Natural killer cell treated with Interleukin-12 subunit alpha and Interleukin-12 subunit beta and Interleukin-15 and Interleukin-18, amount 100 ng/mL, for 72 hours (primary cell): Measurements from ENCODE around the gene BLOC1S6. TPM values are rescaled to one million over a fixed set of nuclear protein-coding genes. Genes with fewer than 3 reads are reported as not detected.

Source experiments
- ATAC-seq, 2 donors: fragments of 150-1000 bp; cut with Tn5 transposase in 1 of 2; sonication (Bioruptor Pico), chemical (Tn5 transposase) in 1 of 2; 2 replicates each; pipeline ENCODE4 v1.10.0; 2021
- DNase-seq: peaks from one replicate; pipeline ENCODE4 v3.0.0; 2022; ENCODE audit warnings: low spot score
- H3K27ac Mint-ChIP-seq, 2 donors: 1 replicate in 1 of 2; 2 replicates in 1 of 2; pipeline ENCODE4 v1.8.0; 2022; ENCODE audit warnings: mixed read lengths in 2 of 2, mild to moderate bottlenecking in 1 of 2, moderate library complexity in 1 of 2
- H3K27me3 Mint-ChIP-seq, 2 donors: 1 replicate in 1 of 2; 2 replicates in 1 of 2; pipeline ENCODE4 v1.8.0; 2022; ENCODE audit warnings: mixed read lengths in 2 of 2
- H3K36me3 Mint-ChIP-seq: one replicate; pipeline ENCODE4 v1.8.0; 2022; ENCODE audit warnings: mixed read lengths
- H3K4me1 Mint-ChIP-seq, 2 donors: 1 replicate in 1 of 2; 2 replicates in 1 of 2; pipeline ENCODE4 v1.8.0; 2022; ENCODE audit warnings: low read depth in 2 of 2, mixed read lengths in 2 of 2, mild to moderate bottlenecking in 1 of 2
- H3K4me3 Mint-ChIP-seq: one replicate; pipeline ENCODE4 v1.8.0; 2022; ENCODE audit warnings: mixed read lengths
- H3K9me3 Mint-ChIP-seq: 2 replicates; pipeline ENCODE4 v1.8.0; 2022; ENCODE audit warnings: mixed read lengths
- total RNA-seq, 2 donors: library from RNA; stranded (reverse); gene quantifications; one replicate each; pipeline ENCODE4 v1.2.3, GENCODE V29; 2022

BLOC1S6 gene
- total RNA-seq, 2 donors from 2014 or later: 45.6 to 50.5 TPM

DNA sequence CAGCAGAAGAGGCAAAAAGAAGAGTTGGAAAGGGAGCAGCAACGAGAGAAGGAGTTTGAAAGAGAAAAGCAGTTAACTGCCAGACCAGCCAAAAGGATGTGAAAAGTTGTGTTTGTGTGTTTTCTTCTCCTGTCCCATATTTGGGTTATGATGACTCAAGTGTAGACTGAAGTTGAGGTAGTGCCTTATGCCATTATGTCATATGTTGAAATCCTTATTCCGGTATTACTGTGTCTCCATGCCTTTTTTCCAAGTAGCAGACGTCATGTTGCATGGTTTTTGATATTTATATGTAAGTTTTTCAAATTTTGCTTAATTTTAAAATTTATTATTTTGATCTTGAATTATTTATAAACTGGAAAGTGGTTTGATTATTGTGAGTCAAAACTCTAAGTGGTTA lies 19.2 kb downstream of the BLOC1S6 start:
- no peak for DNase-seq
- ATAC-seq: no peak
- H3K27ac Mint-ChIP-seq: no peak overlapping the region
- H3K36me3 Mint-ChIP-seq: peaks cover 10% of the 10 kb centered on the region
- H3K9me3 Mint-ChIP-seq: no peaks in the 10 kb centered on the region
- no peaks in the 10 kb centered on the region for H3K27me3 Mint-ChIP-seq
- H3K4me1 Mint-ChIP-seq: peaks cover 5 to 9% of the 10 kb centered on the region in 2 donors
- no peak overlapping the region for H3K4me3 Mint-ChIP-seq

DNA sequence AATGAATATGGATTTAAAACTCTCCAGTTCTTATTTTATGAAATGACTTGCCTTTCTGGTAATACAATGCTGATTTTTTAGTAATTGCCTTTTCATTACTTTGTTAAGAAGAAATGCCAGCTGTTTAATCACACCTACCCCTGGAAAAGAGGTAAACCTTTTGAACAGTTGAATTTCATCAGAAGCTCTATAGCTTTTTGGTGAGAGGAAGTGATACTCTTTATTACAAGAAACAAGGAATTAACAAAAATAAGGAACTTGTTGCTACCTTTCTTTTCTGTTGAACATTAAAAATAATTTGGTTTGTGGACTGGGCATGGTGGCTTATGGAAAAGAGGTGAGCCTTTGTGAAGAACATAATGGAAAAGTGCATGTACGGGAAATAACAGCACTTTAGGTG lies 19.7 kb downstream of the BLOC1S6 start:
- H3K4me3 Mint-ChIP-seq: no peak overlapping the region
- no peaks in the 10 kb centered on the region for H3K9me3 Mint-ChIP-seq
- H3K4me1 Mint-ChIP-seq: peaks cover 5 to 9% of the 10 kb centered on the region in 2 donors
- H3K36me3 Mint-ChIP-seq: peaks cover 10% of the 10 kb centered on the region
- H3K27ac Mint-ChIP-seq: no peak overlapping the region
- DNase-seq: no peak
- no peak for ATAC-seq
- H3K27me3 Mint-ChIP-seq: no peaks in the 10 kb centered on the region

DNA sequence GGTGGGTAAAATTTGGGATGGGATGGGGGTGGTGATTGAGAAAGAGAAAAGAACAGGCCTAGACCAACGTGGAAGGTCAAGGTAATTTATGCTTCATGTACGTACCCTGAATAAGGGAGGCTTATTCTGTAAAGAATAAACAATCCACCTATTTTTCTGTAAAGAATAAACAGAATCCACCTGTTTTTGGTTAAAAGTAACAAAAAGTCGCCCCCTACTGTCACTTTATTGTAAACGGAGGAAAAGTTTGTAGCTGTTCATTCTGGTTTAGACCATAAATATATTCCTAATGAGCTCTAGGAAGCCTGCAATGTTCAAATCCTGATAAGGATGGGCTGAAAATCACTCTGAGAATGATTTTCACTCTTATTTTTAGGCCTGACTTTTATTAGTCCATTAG lies 24.1 kb downstream of the BLOC1S6 start:
- H3K27me3 Mint-ChIP-seq: no peaks in the 10 kb centered on the region
- no peak for DNase-seq
- H3K9me3 Mint-ChIP-seq: no peaks in the 10 kb centered on the region
- no peak overlapping the region for H3K27ac Mint-ChIP-seq
- H3K36me3 Mint-ChIP-seq: peaks cover 6% of the 10 kb centered on the region
- H3K4me3 Mint-ChIP-seq: no peak overlapping the region
- H3K4me1 Mint-ChIP-seq: peaks cover 5 to 6% of the 10 kb centered on the region in 2 donors
- no peak for ATAC-seq

DNA sequence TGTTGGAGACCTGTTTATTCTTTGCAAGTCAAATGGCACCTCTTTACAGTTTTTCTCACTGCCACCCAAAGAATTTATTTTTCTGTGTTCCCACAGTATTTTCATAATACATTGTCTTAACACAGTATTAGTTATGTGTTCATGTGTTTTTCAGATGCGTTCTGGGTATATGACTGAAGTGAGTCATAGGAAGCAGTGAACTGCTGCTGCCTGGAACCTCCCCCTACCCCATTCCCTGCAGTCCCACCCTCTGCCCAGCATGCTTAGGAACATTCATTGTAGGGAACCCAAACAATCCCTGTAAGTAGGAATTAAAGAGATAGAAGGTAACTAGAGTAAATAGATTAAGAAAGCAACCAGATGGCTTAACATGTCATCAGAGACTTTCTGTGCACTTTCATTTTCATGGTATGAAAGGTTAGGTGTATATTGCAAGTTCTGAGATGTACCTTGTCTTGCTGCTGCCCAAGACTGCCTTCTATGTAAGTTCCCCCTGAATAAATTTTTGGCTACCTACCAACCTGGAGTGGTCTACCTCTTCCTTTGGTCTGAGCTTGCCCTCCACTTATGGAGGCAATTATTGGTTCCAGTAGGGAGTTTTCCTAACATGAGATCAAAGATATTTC lies 25.7 kb downstream of the BLOC1S6 start:
- peak overlapping the region in 1 of 2 donors; percentile 4 for H3K27ac Mint-ChIP-seq
- H3K36me3 Mint-ChIP-seq: no peaks in the 10 kb centered on the region
- no peak for DNase-seq
- H3K4me3 Mint-ChIP-seq: no peak overlapping the region
- H3K9me3 Mint-ChIP-seq: no peaks in the 10 kb centered on the region
- H3K27me3 Mint-ChIP-seq: no peaks in the 10 kb centered on the region
- H3K4me1 Mint-ChIP-seq: peaks cover 5 to 6% of the 10 kb centered on the region in 2 donors
- ATAC-seq: no peak

DNA sequence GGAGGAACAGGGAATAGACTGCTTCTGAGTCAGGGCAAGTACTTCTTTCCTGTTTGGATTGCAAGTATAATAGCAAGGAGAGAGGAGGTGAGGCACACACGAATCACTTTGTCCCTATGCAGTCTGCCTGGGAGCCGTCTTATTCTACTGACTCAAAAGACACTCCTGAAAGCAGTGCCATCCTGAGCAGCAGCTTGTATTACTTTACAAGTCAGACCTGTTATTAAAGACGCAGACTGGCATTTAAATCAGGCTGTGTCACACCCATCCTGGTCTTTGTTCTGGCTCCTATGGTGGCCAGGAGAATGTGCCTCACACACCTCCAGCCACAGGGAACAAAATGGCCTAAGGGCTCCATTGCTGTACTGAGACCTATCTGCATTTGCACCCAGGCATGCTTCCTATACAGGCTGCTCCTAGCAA lies 29.7 kb downstream of the BLOC1S6 start:
- H3K27me3 Mint-ChIP-seq: no peaks in the 10 kb centered on the region
- no peak for DNase-seq
- H3K27ac Mint-ChIP-seq: no peak overlapping the region
- no peak overlapping the region for H3K4me3 Mint-ChIP-seq
- peaks cover 5 to 6% of the 10 kb centered on the region in 2 donors for H3K4me1 Mint-ChIP-seq
- peak in 1 of 2 donors; percentile 11 for ATAC-seq
- H3K36me3 Mint-ChIP-seq: no peaks in the 10 kb centered on the region
- no peaks in the 10 kb centered on the region for H3K9me3 Mint-ChIP-seq

DNA sequence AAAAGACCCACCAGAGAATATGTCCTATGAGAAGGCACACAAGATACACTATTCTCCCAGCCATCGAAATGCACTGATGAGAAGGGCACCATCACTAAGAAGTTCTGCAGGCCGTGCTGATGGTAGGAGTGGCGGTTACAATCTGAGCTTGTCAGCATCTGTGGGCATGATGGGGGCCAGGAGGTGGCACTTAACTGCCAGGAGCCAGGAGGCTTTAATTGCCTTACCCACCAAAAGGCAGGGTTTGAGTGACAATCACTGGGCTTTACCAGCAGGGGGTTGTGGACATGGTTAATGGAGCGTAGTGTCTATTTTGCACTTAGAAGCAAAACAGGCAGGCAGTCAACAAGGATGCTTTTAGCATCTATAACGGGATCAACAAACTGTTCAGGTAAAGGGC lies 31.6 kb downstream of the BLOC1S6 start:
- H3K27ac Mint-ChIP-seq: no peak overlapping the region
- H3K36me3 Mint-ChIP-seq: no peaks in the 10 kb centered on the region
- H3K27me3 Mint-ChIP-seq: no peaks in the 10 kb centered on the region
- no peak overlapping the region for H3K4me3 Mint-ChIP-seq
- no peaks in the 10 kb centered on the region for H3K9me3 Mint-ChIP-seq
- DNase-seq (no peak), ATAC-seq (no peak)
- no peaks in the 10 kb centered on the region for H3K4me1 Mint-ChIP-seq

DNA sequence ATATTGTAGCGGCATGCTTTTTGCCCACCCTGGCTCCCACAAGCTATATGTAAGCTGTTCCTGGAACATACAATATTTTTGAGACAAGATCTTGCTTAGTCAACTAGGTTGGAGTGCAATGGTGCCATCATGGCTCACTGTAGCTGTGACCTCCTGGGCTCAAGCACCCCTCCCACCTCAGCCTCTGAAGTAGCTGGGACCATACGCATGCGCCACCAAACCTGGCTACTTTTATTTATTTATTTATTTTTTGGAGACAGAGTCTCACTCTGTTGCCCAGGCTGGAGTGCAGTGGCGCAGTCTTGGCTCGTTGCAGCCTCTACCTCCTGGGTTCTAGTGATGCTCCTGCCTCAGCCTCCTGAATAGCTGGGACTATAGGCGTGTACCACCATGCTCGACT lies 41.0 kb downstream of the BLOC1S6 start:
- H3K27ac Mint-ChIP-seq: no peak overlapping the region
- H3K9me3 Mint-ChIP-seq: peaks cover 5% of the 10 kb centered on the region
- H3K4me3 Mint-ChIP-seq: no peak overlapping the region
- ATAC-seq: no peak
- peaks cover 16% of the 10 kb centered on the region for H3K36me3 Mint-ChIP-seq
- no peaks in the 10 kb centered on the region for H3K27me3 Mint-ChIP-seq
- DNase-seq: no peak
- H3K4me1 Mint-ChIP-seq: peaks cover 4% of the 10 kb centered on the region in 2 donors

DNA sequence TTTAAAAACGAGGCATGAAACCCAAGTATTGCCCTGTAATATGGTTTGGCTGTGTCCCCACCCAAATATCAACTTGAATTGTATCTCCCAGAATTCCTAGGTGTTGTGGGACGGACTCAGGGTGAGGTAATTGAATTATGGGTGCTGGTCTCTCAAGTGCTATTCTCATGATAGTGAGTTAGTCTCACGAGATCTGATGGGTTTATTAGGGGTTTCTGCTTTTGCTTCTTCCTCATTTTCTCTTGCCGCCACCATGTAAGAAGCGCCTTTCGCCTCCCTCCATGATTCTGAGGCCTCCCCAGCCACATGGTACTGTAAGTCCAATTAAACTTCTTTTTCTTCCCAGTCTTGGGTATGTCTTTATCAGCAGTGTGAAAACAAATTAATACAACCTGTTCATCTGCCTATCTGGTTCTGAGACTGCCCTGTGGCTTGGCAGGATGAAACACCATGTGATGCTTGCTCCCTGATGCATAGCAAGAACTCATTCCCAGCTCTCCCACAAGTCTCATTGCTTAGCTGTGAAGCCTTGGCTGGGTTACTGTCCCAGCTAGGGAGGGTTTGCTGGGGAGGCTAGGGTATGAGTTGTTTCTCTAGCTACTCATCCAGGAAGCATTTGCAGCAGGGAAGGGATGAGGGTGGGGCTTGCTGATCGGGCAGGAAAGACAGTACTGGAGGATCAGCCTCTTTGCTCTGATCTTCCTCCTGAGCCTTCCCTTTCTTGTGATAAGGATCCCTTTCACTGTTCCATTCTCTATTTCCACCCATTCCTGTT lies 43.9 kb downstream of the BLOC1S6 start:
- ATAC-seq: no peak
- H3K36me3 Mint-ChIP-seq: peaks cover 14% of the 10 kb centered on the region
- peaks cover 11 to 13% of the 10 kb centered on the region in 2 donors for H3K4me1 Mint-ChIP-seq
- H3K4me3 Mint-ChIP-seq: no peak overlapping the region
- DNase-seq: no peak
- H3K9me3 Mint-ChIP-seq: peaks cover 5% of the 10 kb centered on the region
- peak overlapping the region in 1 of 2 donors; percentile 68 for H3K27ac Mint-ChIP-seq
- H3K27me3 Mint-ChIP-seq: no peaks in the 10 kb centered on the region

DNA sequence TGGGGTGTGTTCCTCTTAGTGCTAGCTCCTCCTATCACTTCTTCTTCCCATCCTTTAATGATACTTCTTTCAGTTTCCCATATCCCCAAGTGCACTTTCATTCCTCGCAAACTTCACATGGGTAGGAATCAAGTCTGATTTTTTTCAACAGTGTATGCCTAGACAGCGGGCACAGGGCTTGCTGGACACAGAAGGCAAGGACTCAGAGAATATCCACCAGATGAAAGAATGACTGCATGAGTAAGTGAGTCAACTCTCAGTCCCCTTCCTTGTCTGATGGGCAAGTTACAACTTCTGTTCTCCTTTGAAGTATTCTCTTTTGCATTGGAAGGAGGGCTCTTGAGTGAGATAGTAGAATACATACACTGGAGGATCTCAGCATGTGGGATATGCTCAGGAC lies 44.6 kb downstream of the BLOC1S6 start:
- peaks cover 12 to 13% of the 10 kb centered on the region in 2 donors for H3K4me1 Mint-ChIP-seq
- H3K4me3 Mint-ChIP-seq: no peak overlapping the region
- H3K27me3 Mint-ChIP-seq: no peaks in the 10 kb centered on the region
- H3K27ac Mint-ChIP-seq: no peak overlapping the region
- no peak for ATAC-seq
- peaks cover 7% of the 10 kb centered on the region for H3K36me3 Mint-ChIP-seq
- H3K9me3 Mint-ChIP-seq: peaks cover 3% of the 10 kb centered on the region
- DNase-seq: no peak

DNA sequence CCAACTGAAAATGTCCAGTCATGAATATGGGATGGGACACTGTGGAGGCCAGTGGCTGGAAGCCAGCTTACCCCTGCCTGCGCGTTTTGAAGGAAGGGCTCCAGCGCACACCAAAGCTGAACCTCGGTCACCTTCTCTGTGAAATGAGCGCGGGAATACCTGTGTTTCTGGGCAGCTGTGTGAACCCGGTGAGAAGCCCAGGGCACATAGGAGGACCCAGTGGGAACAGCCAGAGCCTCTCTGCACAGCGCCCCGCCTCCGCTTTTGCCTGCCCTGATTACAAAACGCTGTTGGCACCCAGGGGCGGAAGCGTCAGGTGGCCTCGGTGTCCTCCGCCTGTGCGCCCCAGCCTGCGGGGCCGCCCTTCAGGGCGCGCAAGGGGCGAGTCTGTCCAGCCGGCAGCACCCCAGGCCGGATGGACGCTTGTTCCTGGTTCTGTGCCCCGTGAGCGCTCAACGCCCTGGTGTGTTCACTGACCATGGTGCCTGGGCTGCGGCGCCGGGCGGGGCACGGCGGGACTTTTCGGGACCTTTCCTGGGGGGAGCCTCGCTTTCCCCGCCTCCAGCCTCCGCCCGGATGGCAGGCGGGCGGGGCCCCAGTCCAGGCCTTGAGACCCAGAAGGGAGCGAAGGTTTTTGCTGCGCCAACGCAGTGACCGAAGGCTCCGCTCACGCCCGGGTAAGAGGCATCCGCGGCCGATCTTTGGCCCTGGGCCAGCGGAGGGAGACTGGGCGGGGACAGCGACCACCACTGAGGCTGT lies 47.4 kb downstream of the BLOC1S6 start, which contains the start of gene SQOR:
Gene SQOR (plus strand): TSS at position 598 of the 759 bp plus-strand sequence. CDS start 23,895 bp downstream, outside the sequence.
- peak within 1 kb of the TSS; percentile 98 for H3K4me3 Mint-ChIP-seq
- H3K36me3 Mint-ChIP-seq: peaks cover 17% of the 10 kb centered on the region
- no peaks in the 10 kb centered on the region for H3K9me3 Mint-ChIP-seq
- H3K27me3 Mint-ChIP-seq: no peaks in the 10 kb centered on the region
- peak within 1 kb of the TSS; percentile 98 to 100 for H3K27ac Mint-ChIP-seq
- ATAC-seq: peak; percentile 83 to 87
- peak; percentile 89 for DNase-seq
- peaks cover 40% of the 10 kb centered on the region in 2 donors for H3K4me1 Mint-ChIP-seq

DNA sequence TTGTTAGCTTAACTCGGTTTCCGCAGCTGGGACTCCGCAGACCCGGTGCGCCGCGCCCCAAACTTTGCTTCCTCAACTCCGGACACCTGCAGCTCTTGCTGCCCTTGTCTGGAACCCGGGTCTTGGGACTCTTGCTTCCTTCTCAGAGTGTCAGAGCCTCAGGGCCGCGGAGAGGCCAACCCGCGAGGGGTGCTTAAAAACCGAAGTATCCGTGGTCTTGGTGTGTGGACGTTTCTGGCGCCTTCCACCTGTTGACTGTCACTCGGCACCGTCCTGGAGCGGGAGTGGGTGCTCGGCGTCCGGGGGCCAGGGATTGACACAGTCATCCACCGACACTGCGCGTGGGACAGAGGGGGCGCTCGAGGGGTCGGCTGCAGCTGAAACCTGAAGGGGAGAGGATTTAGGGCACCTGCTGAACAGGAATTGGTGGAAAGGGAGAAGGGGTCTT lies 48.0 kb downstream of the BLOC1S6 start:
- H3K4me3 Mint-ChIP-seq: peak overlapping the region; percentile 98
- no peaks in the 10 kb centered on the region for H3K9me3 Mint-ChIP-seq
- DNase-seq: peak; percentile 82
- H3K27me3 Mint-ChIP-seq: no peaks in the 10 kb centered on the region
- H3K27ac Mint-ChIP-seq: peak overlapping the region; percentile 98 to 100
- ATAC-seq: peak; percentile 74
- H3K36me3 Mint-ChIP-seq: peaks cover 23% of the 10 kb centered on the region
- H3K4me1 Mint-ChIP-seq: peaks cover 46% of the 10 kb centered on the region in 2 donors

DNA sequence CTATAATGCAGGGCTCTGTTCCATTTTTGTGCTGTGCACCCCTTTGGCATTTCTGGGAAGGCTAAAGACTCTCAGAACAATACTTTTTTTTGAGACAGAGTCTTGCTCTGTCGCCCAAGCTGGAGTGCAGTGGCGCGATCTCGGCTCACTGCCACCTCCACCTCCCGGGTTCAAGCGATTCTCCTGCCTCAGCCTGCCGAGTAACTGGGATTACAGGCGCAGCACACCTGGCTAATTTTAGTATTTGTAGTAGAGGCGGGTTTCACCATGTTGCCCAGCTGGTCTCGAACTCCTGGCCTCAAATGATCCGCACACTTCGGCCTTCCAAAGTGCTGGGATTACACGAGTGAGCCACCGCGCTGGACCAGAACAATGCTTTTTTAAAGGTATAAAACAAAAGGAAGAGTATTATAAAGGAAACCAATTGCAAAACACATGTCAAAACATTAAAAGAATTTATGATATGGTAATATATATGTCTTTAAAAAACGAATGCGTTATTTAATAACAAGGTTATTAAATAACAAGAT lies 48.6 kb downstream of the BLOC1S6 start:
- Mint-ChIP-seq H3K36me3 (peaks cover 25% of the 10 kb centered on the region), H3K9me3 (no peaks in the 10 kb centered on the region), H3K27me3 (no peaks in the 10 kb centered on the region), H3K4me3 (peak overlapping the region; percentile 98), H3K4me1 (peaks cover 51 to 52% of the 10 kb centered on the region in 2 donors), H3K27ac (peak overlapping the region; percentile 98 to 100)
- ATAC-seq (no peak), DNase-seq (no peak)

DNA sequence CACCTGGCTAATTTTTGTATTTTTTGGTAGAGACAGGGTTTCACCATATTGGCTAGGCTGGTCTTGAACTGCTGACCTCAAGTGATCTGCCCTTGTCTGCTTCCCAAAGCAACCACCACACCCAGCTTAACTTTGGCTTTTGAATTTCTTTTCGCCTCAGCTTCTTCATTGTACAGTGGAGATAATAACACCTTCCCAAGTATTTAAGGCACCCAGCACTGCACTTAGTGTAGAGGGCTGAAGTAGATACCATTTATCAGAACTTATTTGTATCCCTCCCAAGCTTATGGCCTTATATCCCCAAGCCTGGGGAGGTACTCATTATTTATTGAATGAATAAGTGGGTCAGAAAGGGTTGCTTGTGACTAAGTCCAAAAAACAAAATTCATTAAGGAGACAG lies 50.0 kb downstream of the BLOC1S6 start:
- peak overlapping the region; percentile 98 for H3K4me3 Mint-ChIP-seq

More for the DNA sequence above, 50.0 kb downstream of the BLOC1S6 start:
- Mint-ChIP-seq H3K4me1 (peaks cover 57 to 61% of the 10 kb centered on the region in 2 donors), H3K27me3 (no peaks in the 10 kb centered on the region), H3K27ac (peak overlapping the region; percentile 98 to 100), H3K9me3 (no peaks in the 10 kb centered on the region), H3K36me3 (peaks cover 25% of the 10 kb centered on the region)
- DNase-seq (no peak), ATAC-seq (no peak)
